OCI-LY7 (cell line): Measurements from ENCODE around the gene RAPGEF2.

ENCODE experiments used
- EZH2phosphoT487 ChIP-seq: fragments of 200-600 bp; sonication (generic); IDR thresholded peaks from 2 replicates; pipeline ENCODE4 v1.6.1; 2018; ENCODE audit warnings: low read depth, borderline replicate concordance, mild to moderate bottlenecking, mixed run types, antibody characterized with exemption, low read length, moderate library complexity, mixed read lengths
- TF ChIP-seq, protein P1 (sequence below): fragments of 200-600 bp; sonication (generic); conservative IDR thresholded peaks from 2 replicates; pipeline ENCODE4 v1.5.1; 2014; ENCODE audit warnings: mild to moderate bottlenecking, antibody characterized with exemption, low read length, moderate library complexity, mixed read lengths

DNA sequence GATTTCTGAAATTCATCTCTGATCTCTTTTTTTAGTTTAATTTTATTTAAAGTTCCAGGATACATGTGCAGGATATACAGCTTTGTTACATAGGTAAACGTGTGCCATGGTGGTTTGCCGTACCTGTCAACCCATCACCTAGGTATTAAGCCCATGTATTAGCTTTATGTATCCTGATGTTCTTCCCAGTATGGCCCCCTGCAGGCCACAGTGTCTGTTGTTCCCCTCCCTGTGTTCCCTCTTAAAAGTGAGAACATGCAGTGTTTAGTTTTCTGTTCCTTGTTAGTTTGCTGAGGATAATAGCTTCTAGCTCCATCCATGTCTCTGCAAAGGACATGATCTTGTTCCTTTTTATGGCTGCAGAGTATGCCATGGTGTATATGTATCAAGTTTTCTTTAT lies 153.2 kb downstream of the RAPGEF2 start:
- TF ChIP-seq, protein P1, sequence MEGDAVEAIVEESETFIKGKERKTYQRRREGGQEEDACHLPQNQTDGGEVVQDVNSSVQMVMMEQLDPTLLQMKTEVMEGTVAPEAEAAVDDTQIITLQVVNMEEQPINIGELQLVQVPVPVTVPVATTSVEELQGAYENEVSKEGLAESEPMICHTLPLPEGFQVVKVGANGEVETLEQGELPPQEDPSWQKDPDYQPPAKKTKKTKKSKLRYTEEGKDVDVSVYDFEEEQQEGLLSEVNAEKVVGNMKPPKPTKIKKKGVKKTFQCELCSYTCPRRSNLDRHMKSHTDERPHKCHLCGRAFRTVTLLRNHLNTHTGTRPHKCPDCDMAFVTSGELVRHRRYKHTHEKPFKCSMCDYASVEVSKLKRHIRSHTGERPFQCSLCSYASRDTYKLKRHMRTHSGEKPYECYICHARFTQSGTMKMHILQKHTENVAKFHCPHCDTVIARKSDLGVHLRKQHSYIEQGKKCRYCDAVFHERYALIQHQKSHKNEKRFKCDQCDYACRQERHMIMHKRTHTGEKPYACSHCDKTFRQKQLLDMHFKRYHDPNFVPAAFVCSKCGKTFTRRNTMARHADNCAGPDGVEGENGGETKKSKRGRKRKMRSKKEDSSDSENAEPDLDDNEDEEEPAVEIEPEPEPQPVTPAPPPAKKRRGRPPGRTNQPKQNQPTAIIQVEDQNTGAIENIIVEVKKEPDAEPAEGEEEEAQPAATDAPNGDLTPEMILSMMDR = no peak
- no peak for TF ChIP-seq EZH2phosphoT487
